Stomach smooth muscle (tissue), 2 donors: ENCODE data around the gene TRIM45.

Experiments
- H3K27ac ChIP-seq: one replicate; pipeline ENCODE4 v1.7.0; 2013; ENCODE audit warnings: mild to moderate bottlenecking, low read length, inconsistent platforms
- H3K27me3 ChIP-seq, 2 donors: one replicate each; pipeline ENCODE4 v1.7.0; 2013; ENCODE audit warnings: low read length in 2 of 2; ENCODE audit not compliant: insufficient read depth in 2 of 2, control insufficient read depth in 1 of 2
- H3K36me3 ChIP-seq, 2 donors: one replicate each; pipeline ENCODE4 v1.7.0; 2013; ENCODE audit warnings: low read length in 2 of 2; ENCODE audit not compliant: control insufficient read depth in 2 of 2, insufficient read depth in 2 of 2
- H3K4me1 ChIP-seq: one replicate; pipeline ENCODE4 v1.7.0; 2013; ENCODE audit warnings: low read length; ENCODE audit not compliant: control insufficient read depth, insufficient read depth
- H3K4me3 ChIP-seq, 2 donors: one replicate each; pipeline ENCODE4 v1.7.0; 2013; ENCODE audit warnings: low read length in 2 of 2
- H3K9ac ChIP-seq, 2 donors: one replicate each; pipeline ENCODE4 v1.7.0; 2013; ENCODE audit warnings: low read length in 2 of 2, mild to moderate bottlenecking in 1 of 2
- H3K9me3 ChIP-seq, 2 donors: one replicate each; pipeline ENCODE4 v1.7.0; 2013; ENCODE audit warnings: low read length in 2 of 2; ENCODE audit not compliant: control insufficient read depth in 2 of 2
- donor health status: healthy.
- donor health status: Pancreatic carcinoma.

Gene TRIM45

DNA sequence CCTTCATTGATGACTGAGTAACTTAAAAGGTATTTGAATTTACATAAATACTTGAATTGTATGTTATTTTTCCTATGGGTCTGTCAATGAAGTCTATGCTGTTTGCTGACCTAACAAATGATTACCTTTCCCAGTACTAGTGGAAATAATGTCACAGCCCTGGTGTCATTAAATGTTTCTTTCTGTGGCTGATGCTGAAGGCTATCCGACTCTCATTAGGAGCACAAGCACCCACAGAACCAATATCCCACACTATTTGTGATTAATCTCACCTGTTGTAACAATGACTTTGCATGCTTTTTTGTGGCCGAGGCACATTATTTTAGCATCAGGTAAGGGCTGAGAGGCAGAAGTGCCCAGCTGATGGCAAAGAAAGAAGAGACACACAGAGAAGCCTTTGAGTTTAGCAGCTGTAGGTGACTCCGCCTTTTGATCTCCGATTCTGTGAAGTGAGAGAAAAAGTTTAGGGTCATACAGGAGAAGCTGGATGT, 25.8 kb upstream of the TRIM45 start:
- H3K9me3 ChIP-seq = no peaks in the 10 kb centered on the region
- H3K27me3 ChIP-seq = peaks cover 0 to 2% of the 10 kb centered on the region in 2 donors
- H3K4me3 ChIP-seq = no peak overlapping the region
- H3K9ac ChIP-seq = no peak overlapping the region
- no peaks in the 10 kb centered on the region for H3K4me1 ChIP-seq
- no peaks in the 10 kb centered on the region for H3K36me3 ChIP-seq
- H3K27ac ChIP-seq = no peak overlapping the region

DNA sequence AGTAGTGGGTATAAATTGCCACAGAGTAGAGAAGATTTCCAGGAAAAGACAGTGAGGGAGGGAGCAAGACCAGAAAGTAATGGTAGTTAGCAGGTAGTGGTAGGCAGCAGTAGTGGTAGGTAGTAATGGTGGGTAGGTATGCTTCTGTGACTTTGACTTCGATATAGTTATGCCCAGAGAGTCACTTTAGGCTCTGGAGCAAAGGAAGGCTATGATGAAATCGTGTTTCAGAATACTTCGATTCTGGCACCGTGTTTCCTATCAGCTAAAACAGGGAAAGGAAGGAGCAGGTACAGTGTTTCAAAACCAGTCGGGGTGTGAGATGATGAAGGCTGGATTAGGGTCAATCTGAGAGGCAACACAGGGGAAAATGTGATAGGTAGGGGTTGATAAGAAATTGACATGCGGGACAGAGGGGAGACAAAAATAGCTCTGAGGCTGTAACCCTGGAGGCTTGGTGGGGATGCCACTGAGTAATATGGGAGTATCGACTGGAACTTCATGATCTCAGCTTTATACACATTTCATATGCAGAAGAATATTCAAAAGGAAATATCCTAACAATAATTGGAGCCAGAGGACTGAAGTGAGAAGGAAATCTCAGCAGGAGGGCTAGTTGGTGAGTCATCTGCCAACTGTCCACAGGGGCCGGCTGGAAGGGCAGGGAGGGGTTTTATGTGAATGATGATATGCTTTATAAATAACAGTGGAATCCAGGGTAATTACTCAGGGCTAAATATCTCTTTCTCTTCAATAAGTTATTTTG, 25.2 kb upstream of the TRIM45 start:
- H3K4me3 ChIP-seq = no peak overlapping the region
- peaks cover 0 to 2% of the 10 kb centered on the region in 2 donors for H3K27me3 ChIP-seq
- H3K9me3 ChIP-seq = no peaks in the 10 kb centered on the region
- no peak overlapping the region for H3K9ac ChIP-seq
- no peak overlapping the region for H3K27ac ChIP-seq
- H3K4me1 ChIP-seq = no peaks in the 10 kb centered on the region
- no peaks in the 10 kb centered on the region for H3K36me3 ChIP-seq

DNA sequence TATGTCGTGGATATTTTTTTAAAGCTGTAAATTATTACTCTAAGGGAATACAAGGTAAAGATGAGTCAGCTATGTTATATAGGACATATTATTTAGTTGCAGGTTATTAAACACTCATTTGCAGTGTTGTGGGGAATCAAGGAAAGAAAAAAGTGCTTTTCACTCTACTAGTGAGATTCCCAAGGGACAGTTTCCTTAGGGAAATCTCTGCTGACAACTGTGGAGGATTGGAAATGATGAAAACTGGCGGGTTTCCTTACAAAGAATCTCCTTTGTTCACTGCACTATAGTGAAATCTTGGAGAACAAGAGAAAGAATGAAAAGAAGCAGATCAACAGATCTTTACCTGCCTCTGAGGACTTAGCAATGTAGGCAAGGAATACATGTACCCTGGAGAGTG, 24.5 kb upstream of the TRIM45 start:
- H3K36me3 ChIP-seq = no peaks in the 10 kb centered on the region
- H3K4me3 ChIP-seq = no peak overlapping the region
- no peaks in the 10 kb centered on the region for H3K4me1 ChIP-seq
- no peak overlapping the region for H3K9ac ChIP-seq
- peaks cover 0 to 2% of the 10 kb centered on the region in 2 donors for H3K27me3 ChIP-seq
- H3K9me3 ChIP-seq = no peaks in the 10 kb centered on the region
- H3K27ac ChIP-seq = no peak overlapping the region

DNA sequence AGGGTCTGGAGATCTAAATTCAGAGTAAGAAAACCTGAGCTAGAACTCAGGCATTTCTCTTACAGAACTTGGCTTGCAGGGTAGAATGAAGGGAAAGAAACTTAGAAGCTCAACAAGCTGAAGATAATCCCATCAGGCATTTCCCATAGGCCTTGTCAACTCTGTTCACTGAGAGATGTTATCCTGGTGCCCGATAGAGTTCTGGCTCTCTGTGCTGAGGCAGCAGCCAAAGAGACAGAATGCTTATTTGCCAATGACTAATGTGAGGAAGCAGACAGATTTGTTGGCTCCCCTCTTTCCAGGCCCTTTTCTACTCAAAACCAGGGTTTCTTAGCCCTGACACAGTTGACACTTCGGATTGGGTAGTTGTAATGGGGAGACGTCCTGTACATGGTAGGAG, 22.3 kb upstream of the TRIM45 start:
- Histone ChIP-seq H3K4me3 (no peak overlapping the region), H3K27me3 (peaks cover 0 to 2% of the 10 kb centered on the region in 2 donors), H3K27ac (no peak overlapping the region), H3K36me3 (no peaks in the 10 kb centered on the region), H3K9me3 (no peaks in the 10 kb centered on the region), H3K9ac (no peak overlapping the region), H3K4me1 (no peaks in the 10 kb centered on the region)

GRCh38 chr1:117143172-117143571, 21.6 kb upstream of the TRIM45 start:
- Histone ChIP-seq H3K4me3 (no peak overlapping the region), H3K4me1 (no peaks in the 10 kb centered on the region), H3K9ac (no peak overlapping the region), H3K9me3 (no peaks in the 10 kb centered on the region), H3K27ac (no peak overlapping the region), H3K27me3 (peaks cover 0 to 2% of the 10 kb centered on the region in 2 donors), H3K36me3 (no peaks in the 10 kb centered on the region)

GRCh38 chr1:117142200-117142599, 20.7 kb upstream of the TRIM45 start:
- Histone ChIP-seq H3K9me3 (no peaks in the 10 kb centered on the region), H3K27ac (no peak overlapping the region), H3K9ac (no peak overlapping the region), H3K4me3 (no peak overlapping the region), H3K4me1 (no peaks in the 10 kb centered on the region), H3K27me3 (peaks cover 0 to 2% of the 10 kb centered on the region in 2 donors), H3K36me3 (no peaks in the 10 kb centered on the region)

DNA sequence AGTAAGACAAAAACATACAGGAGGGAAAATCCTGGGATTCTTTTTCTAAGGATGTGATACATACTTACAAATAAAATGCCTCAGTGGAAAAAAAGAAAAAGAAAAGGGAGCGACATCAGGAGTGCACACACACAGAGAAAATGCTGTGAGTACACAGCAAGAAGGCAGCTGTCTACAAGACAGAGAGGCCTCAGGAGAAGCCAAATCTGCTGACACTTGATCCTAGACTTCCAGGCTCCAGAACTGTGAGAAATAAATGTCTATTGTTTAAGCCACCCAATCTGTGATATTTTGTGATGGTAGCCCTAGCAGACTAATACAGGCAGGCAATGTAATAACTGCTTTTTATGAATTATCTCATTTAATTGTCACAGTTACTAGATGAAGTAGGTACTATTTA, 17.0 kb upstream of the TRIM45 start:
- Histone ChIP-seq H3K4me3 (no peak overlapping the region), H3K9ac (no peak overlapping the region), H3K27me3 (no peaks in the 10 kb centered on the region), H3K4me1 (no peaks in the 10 kb centered on the region), H3K36me3 (no peaks in the 10 kb centered on the region), H3K9me3 (no peaks in the 10 kb centered on the region), H3K27ac (no peak overlapping the region)

DNA sequence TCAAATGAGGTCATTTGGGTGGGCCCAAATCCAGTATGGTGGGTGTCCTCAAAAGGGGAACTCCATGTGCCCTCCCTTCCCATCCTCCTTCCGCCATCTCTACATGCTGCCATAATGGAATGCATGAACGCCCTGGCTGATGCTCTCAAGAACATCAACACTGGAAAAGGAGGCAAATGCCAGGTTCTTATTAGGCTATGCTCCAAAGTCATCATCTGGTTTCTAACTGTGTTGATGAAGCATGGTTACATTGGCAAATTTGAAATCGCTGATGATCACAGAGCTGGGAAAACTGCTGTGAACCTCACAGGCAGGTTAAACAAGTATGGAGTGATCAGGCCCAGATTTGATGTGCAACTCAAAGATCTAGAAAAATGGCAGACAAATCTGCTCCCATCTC, 16.6 kb upstream of the TRIM45 start:
- no peaks in the 10 kb centered on the region for H3K27me3 ChIP-seq
- no peaks in the 10 kb centered on the region for H3K36me3 ChIP-seq
- no peaks in the 10 kb centered on the region for H3K9me3 ChIP-seq
- no peaks in the 10 kb centered on the region for H3K4me1 ChIP-seq
- H3K4me3 ChIP-seq = no peak overlapping the region
- no peak overlapping the region for H3K27ac ChIP-seq
- no peak overlapping the region for H3K9ac ChIP-seq

DNA sequence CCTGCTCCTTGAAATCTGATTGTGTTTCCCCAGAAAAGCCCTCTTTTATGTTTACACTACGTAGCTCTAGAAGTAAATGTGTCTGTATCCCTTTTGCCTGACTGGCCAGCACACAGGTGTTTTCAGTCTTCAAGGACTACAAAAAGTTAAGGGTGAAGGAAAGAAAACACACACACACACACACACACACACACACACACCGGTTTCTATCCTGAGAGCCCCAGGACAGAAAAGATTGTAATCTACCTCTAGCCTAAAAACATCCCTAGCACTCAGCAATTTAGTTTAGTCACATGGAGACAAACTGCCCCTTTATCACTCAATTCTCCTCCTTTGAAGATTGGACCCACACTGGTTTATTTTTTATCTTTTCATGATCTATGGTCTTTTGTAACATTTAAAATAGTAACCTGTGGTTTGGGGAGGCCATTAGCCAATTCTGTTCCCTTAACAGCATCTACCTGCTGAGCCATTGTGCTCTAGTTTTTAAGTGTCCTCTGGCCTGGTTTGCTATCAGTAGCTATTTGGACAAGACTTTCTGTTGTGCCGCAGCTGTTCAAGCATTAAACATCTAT, 15.8 kb upstream of the TRIM45 start:
- no peak overlapping the region for H3K4me3 ChIP-seq
- no peak overlapping the region for H3K9ac ChIP-seq
- no peak overlapping the region for H3K27ac ChIP-seq
- no peaks in the 10 kb centered on the region for H3K36me3 ChIP-seq
- H3K4me1 ChIP-seq = no peaks in the 10 kb centered on the region
- H3K27me3 ChIP-seq = no peaks in the 10 kb centered on the region
- no peaks in the 10 kb centered on the region for H3K9me3 ChIP-seq

DNA sequence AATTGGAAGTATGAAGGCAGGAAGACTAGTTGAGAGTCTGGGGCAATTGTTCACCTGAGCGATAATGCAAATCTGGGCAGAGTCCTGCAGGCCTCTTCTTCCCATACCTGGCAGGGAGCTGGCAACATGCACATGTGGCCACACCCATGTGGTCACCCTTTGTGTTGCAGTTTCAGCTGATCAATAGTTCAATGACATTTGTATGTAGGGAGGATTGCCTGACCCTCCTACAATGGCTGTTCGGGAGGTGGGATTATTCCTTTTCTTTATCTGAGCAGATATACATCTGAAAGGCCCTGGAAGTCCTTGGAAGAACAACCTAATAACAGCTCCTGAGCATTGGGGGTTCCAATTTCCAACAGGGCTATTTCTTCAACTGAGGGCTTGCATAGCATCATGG, 15.2 kb upstream of the TRIM45 start:
- Histone ChIP-seq H3K27ac (no peak overlapping the region), H3K4me1 (no peaks in the 10 kb centered on the region), H3K4me3 (no peak overlapping the region), H3K36me3 (no peaks in the 10 kb centered on the region), H3K9ac (no peak overlapping the region), H3K9me3 (no peaks in the 10 kb centered on the region), H3K27me3 (no peaks in the 10 kb centered on the region)

GRCh38 chr1:117135329-117135728, 13.8 kb upstream of the TRIM45 start:
- Histone ChIP-seq H3K9me3 (no peaks in the 10 kb centered on the region), H3K27ac (no peak overlapping the region), H3K36me3 (no peaks in the 10 kb centered on the region), H3K27me3 (no peaks in the 10 kb centered on the region), H3K9ac (no peak overlapping the region), H3K4me1 (no peaks in the 10 kb centered on the region), H3K4me3 (no peak overlapping the region)
